ENCODE data around the gene MRPL55. TPM values are rescaled to one million over a fixed set of nuclear protein-coding genes. Genes with fewer than 3 reads are reported as not detected.
A peak's percentile ranks its signal among the peaks of the same experiment; 100 is the strongest.

Gene MRPL55
- polyA plus RNA-seq, 1 donor (not counting 4 experiments of a cell fraction or from before 2014, with no cell fraction given), result 28.4 TPM

DNA sequence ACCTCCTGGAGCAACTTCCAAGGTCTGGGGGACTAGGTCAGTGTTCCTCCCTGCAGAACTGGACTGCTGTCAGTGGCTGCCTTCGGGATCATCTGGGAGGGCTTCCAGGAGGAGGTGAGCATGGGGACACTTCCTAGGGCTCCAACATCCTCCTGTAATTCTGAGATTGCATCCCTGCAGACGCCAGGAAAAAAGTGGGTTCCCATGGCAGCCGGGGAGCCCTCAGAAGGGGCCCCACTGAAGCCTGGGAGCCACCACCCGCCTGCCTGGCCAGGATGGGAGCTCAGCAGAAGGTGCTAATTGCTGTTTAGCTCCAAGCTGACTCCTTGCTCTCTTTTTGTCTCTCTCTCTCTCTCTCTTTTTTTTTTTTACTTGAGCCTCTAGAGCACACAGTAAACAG lies 42.7 kb downstream of the MRPL55 start:
- Histone ChIP-seq H3K79me2 (ENCODE audit: control insufficient read depth, insufficient read depth, low read length) (no peaks in the 10 kb centered on the region), H3K9me1 (ENCODE audit: control insufficient read depth, extremely low read depth, insufficient read depth, low read length) (no peaks in the 10 kb centered on the region), H3K9ac (ENCODE audit: control insufficient read depth, extremely low read depth, insufficient read depth, low read length) (no peak overlapping the region), H3K36me3 (ENCODE audit: control insufficient read depth in 2 of 2, extremely low read depth in 1 of 2, insufficient read depth in 2 of 2, low read length in 2 of 2) (no peaks in the 10 kb centered on the region), H3K27me3 (ENCODE audit: control insufficient read depth, extremely low read depth, insufficient read depth, low read length) (peaks cover 31% of the 10 kb centered on the region), H4K20me1 (ENCODE audit: control insufficient read depth, extremely low read depth, insufficient read depth, low read length) (no peaks in the 10 kb centered on the region), H3K4me3 (ENCODE audit: control insufficient read depth in 2 of 3, extremely low read depth in 1 of 3, insufficient read depth in 2 of 3, low read depth in 1 of 3, low read length in 3 of 3) (no peak overlapping the region), H2AFZ (ENCODE audit: control insufficient read depth, low read length) (no peak overlapping the region), H3K9me3 (ENCODE audit: control insufficient read depth, low read depth, low read length) (no peaks in the 10 kb centered on the region), H3K27ac (ENCODE audit: control insufficient read depth, insufficient read depth, low read length) (no peak overlapping the region), H3K4me2 (ENCODE audit: control insufficient read depth, extremely low read depth, insufficient read depth, low read depth, low read length) (no peak overlapping the region), H3K4me1 (ENCODE audit: control insufficient read depth, extremely low read depth, insufficient read depth, low read length) (no peaks in the 10 kb centered on the region)
- TF ChIP-seq EZH2 (IDR thresholded peaks at IDR 0.05; ENCODE audit: low read length), result peak; percentile 13
- TF ChIP-seq, protein P1, sequence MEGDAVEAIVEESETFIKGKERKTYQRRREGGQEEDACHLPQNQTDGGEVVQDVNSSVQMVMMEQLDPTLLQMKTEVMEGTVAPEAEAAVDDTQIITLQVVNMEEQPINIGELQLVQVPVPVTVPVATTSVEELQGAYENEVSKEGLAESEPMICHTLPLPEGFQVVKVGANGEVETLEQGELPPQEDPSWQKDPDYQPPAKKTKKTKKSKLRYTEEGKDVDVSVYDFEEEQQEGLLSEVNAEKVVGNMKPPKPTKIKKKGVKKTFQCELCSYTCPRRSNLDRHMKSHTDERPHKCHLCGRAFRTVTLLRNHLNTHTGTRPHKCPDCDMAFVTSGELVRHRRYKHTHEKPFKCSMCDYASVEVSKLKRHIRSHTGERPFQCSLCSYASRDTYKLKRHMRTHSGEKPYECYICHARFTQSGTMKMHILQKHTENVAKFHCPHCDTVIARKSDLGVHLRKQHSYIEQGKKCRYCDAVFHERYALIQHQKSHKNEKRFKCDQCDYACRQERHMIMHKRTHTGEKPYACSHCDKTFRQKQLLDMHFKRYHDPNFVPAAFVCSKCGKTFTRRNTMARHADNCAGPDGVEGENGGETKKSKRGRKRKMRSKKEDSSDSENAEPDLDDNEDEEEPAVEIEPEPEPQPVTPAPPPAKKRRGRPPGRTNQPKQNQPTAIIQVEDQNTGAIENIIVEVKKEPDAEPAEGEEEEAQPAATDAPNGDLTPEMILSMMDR (optimal IDR thresholded peaks at IDR 0.05 in 1 of 3, IDR thresholded peaks at IDR 0.05 in 1 of 3, conservative IDR thresholded peaks at IDR 0.05 in 1 of 3; ENCODE audit: extremely low read depth in 1 of 3, insufficient read depth in 2 of 3, low read length in 3 of 3), result no peak
- no peak for FAIRE-seq
- no peak for DNase-seq (ENCODE audit: low read depth, low spot score)
- dilution Hi-C loops (cut with MboI; ENCODE audit: extremely low pct_ligation_motif_present, low sequenced_read_pairs), result no loop called here

DNA sequence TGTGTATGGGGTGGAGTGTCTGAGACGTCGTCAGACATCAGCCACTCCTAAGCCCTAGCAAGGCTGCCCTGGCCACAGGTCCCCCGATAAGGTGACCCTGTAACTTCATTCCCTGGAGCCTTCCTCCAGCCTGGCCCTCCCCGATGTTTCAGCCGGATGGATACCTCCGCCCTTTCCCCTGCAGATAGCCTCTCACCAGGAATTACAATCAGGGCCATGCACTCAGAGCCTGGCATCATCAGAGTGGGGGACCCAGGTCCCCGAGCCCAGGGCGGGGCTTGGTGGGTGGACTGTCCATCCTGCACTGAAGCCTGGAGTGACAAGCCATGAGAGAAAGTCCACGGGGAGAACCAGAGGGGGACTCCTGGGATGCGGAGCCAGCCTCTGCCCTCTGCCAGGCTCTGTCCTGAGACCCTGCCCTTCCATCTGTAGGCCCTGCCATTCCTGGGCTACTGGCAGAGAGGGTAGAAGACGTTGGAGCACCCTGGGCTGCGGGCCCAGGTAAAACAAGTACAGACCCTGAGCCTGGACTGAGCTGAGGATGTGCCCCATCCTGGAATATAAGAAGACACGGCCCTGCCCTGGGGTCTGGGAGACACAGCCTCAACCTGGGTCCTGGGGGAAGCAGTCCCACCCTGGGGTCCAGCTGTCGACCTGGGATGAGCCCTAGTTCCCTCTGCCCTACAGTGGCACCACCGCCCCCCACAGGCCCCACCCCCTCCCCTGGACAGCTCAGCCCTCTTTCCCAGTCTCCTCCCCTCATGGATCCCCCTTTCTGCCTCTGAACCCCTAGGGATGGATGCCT lies 43.4 kb downstream of the MRPL55 start:
- H3K9me1 ChIP-seq (ENCODE audit: control insufficient read depth, extremely low read depth, insufficient read depth, low read length), result no peaks in the 10 kb centered on the region
- DNase-seq (ENCODE audit: low read depth, low spot score) (no peak), FAIRE-seq (no peak)
- no peaks in the 10 kb centered on the region for H3K9me3 ChIP-seq (ENCODE audit: control insufficient read depth, low read depth, low read length)
- no peaks in the 10 kb centered on the region for H3K4me1 ChIP-seq (ENCODE audit: control insufficient read depth, extremely low read depth, insufficient read depth, low read length)
- H3K4me3 ChIP-seq (ENCODE audit: control insufficient read depth in 2 of 3, extremely low read depth in 1 of 3, insufficient read depth in 2 of 3, low read depth in 1 of 3, low read length in 3 of 3), result no peak overlapping the region
- H3K36me3 ChIP-seq (ENCODE audit: control insufficient read depth in 2 of 2, extremely low read depth in 1 of 2, insufficient read depth in 2 of 2, low read length in 2 of 2), result no peaks in the 10 kb centered on the region
- no peaks in the 10 kb centered on the region for H4K20me1 ChIP-seq (ENCODE audit: control insufficient read depth, extremely low read depth, insufficient read depth, low read length)
- H3K27me3 ChIP-seq (ENCODE audit: control insufficient read depth, extremely low read depth, insufficient read depth, low read length), result peaks cover 38% of the 10 kb centered on the region
- dilution Hi-C loops (cut with MboI; ENCODE audit: extremely low pct_ligation_motif_present, low sequenced_read_pairs), result no loop called here
- H3K79me2 ChIP-seq (ENCODE audit: control insufficient read depth, insufficient read depth, low read length), result no peaks in the 10 kb centered on the region
- no peak overlapping the region for H3K27ac ChIP-seq (ENCODE audit: control insufficient read depth, insufficient read depth, low read length)
- TF ChIP-seq, protein P1 (optimal IDR thresholded peaks at IDR 0.05 in 1 of 3, IDR thresholded peaks at IDR 0.05 in 1 of 3, conservative IDR thresholded peaks at IDR 0.05 in 1 of 3; ENCODE audit: extremely low read depth in 1 of 3, insufficient read depth in 2 of 3, low read length in 3 of 3), result no peak
- TF ChIP-seq EZH2 (IDR thresholded peaks at IDR 0.05; ENCODE audit: low read length), result no peak
- no peak overlapping the region for H3K9ac ChIP-seq (ENCODE audit: control insufficient read depth, extremely low read depth, insufficient read depth, low read length)
- H3K4me2 ChIP-seq (ENCODE audit: control insufficient read depth, extremely low read depth, insufficient read depth, low read depth, low read length), result no peak overlapping the region
- no peak overlapping the region for H2AFZ ChIP-seq (ENCODE audit: control insufficient read depth, low read length)

Data from keratinocyte (primary cell).